Keratinocyte (primary cell): ENCODE data around the gene TOPORS.

Source experiments
- CTCF ChIP-seq, 3 experiments: IDR thresholded peaks in 1 of 3; conservative IDR thresholded peaks in 1 of 3; optimal IDR thresholded peaks in 1 of 3; 2 replicates in 2 of 3; 3 replicates in 1 of 3; pipeline versions ENCODE3 to v1.5.1; 2011; ENCODE audit warnings: low read length in 3 of 3, mild to moderate bottlenecking in 3 of 3, moderate library complexity in 2 of 3, control low read depth in 1 of 3, inconsistent platforms in 1 of 3; ENCODE audit not compliant: insufficient read depth in 2 of 3; ENCODE audit errors: extremely low read depth in 1 of 3
- EZH2 ChIP-seq: IDR thresholded peaks from one replicate; pipeline ENCODE4 v1.6.1; 2012; ENCODE audit warnings: inconsistent platforms, mild to moderate bottlenecking, low read length, moderate library complexity

DNA sequence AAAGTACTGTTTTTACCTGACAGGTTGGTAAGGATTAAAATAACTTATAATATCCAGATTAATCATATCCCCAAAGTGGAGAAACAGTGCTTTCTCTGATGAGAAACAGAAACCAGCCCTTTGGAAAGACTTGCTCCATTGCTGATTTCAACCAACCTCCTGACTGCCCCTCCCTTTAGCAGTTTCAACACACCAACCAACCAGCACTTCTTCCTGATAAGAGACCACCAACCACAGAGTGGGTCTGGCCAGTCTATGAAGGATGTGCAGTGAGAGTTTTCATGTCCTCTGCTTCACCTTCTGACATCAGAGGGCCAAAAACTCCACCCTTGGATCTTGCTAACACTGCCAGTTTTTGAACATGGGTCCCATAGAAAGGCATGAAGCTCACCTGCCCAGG, 54.5 kb downstream of the TOPORS start:
- no peak for TF ChIP-seq CTCF (optimal IDR thresholded peaks at IDR 0.05 in 1 of 3, IDR thresholded peaks at IDR 0.05 in 1 of 3, conservative IDR thresholded peaks at IDR 0.05 in 1 of 3; ENCODE audit: extremely low read depth in 1 of 3, insufficient read depth in 2 of 3, low read length in 3 of 3)
- TF ChIP-seq EZH2, result no peak
